ENCODE data around the gene AQP1.

The AQP1 gene

DNA sequence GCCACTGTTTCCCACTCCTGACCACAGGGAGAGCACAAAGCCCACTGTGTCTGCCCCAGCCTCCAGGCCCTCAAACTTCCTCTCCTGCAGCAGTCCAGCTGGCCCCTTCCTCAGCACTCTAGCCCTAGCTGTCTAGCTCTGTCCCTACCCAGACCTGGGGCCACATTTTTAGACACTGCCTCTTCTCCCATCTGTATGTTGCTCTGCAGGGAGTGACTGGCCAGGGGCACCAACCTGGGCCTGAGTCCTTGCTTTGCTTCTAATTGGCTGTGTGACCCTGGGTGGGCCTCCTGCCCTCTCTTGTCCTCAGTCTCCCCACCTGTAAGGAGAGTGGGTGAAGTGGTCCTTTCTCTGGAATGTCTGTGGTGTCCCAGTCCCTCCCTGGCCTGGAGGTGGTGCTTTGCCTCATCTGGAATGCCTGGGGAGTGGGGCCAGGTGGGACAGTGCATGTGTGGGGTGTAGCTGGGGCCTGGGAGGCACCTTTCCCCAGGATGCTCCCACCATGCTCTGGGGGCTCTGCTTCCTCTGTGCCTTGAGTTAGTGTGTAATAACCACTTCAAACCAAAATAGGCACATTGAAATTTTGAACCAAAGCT lies 25.1 kb downstream of the AQP1 start:
- no peak for DNase-seq (ENCODE audit: low read depth)

DNA sequence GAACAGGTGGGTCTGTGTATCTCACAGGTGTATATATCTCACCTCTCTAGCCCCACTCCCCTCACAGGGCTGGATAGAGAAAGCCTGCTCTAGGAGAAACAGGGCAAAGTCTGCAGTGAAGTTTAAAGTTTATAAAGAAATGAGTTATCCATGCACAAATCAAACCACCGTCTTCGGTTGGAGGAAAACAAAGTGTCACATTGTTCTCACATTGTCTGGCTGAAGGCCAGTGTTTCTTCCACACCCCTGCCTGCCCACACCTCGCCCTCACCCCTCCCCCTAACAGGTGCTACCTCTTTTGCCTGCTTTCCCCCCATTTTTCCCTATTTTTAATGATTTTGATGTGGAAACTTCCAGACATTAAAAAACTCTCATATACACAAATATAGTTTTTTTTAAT lies 25.8 kb downstream of the AQP1 start:
- no peak for DNase-seq (ENCODE audit: low read depth)

DNA sequence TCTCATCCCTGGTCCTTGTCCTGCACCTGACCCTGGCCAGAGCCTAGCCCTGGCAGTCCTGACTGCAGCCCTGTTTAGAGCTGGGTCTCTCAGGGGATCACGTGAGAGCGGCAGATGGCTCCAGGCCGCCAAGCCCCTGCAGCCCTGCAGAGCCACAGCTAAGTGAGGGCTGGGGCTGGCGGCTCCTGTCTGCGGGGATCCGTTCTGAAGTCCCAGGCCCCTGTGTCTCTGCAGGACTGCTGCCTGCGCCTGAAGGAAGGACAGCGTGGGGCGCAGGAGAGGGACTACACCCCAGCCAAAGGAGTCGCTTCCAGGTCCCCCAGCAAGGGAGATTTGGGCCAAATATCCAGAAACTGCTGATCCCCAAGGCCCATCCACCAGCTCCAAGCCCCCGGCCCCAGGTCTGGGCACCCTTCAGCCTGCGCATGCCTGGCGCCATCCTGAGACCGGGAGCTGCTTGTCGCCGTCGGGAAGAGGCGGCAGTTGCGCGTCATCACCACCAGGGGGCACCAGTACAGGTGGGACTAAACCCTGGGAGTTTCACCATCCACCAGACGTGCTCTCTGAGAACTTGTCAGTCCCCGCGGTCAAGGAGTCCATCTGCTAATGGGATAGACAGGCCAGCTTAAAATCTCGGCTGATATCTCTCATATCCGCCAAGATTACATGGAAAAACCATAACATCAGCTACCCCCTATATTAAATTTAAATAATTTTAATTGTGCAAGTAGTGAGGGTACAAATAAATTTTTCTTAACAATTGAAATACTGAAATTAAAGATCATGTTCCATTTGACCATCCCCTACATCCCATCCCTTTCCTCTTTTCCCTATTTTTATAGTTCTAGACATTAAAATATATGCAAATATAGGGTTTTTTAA lies 27.0 kb downstream of the AQP1 start:
- peak; percentile 48 for DNase-seq (ENCODE audit: low read depth)

DNA sequence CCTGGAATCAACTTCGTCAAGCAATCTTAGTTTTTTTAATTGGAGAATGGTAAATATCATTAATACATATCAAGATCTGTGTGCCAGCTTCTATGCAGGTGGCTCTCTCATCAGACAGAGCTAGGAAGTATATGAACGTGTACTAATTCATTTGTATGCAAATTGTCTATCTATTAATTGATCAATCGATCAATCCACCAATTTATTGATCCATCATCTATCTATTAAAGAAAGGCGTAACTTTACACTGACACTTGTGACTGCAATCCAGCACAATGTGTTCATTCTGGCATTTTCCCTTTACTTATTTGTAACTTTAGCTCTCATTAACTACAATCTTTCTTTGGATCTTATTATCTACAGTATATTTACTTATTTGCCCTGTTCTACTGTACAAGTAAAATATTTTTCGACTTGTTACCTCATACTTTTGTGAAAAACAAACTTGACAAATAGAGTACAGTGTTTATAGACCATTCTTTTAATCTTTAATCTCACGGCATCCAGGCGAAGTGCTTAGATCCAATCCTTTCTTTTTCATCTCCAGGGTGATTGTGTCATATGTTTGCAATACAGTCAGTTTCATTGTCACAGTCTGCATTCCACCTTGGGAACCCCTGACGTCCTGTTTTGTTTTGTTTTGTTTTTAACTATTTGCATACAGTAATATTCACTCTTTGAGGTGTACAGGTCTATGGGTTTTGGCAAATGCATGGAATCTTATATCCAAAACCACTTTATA lies 30.1 kb downstream of the AQP1 start:
- DNase-seq (ENCODE audit: low read depth): no peak

DNA sequence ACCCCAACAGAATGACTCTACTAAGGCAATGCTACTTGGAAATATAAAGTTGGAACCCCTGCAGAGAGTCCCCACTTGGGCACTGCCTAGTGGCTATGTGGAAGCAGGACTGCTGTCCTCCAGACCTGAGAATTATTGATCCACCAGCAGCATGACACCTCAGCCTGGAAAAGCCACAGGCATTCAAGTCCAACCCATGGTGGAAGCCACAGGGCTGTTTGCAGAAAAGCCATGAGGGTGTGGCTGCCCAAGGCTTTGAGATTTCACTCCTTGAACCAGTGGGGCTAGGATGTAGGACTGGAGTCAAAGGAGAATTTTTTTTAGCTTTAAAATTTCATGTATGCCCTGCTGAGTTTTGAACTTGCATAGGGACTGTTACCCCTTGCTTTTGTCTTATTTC lies 38.5 kb downstream of the AQP1 start:
- DNase-seq (ENCODE audit: low read depth): no peak

DNA sequence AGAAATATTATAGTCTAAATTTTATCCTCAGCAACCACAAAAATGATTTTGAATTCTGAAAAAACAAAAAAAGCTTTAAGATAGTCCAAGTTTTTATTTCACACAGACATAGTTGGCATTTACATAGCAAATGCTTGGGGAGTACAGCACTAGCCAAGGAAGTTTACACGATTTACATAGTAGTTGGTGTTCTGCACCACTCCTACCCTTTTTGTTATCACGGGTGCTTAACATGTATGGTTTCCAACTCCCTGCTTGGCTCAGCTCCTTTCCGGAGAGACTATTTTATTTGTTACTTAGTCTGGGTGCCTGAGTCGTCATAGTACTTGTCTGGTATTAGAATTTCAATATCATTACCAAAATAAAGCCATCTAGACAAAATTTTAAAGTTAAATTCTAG lies 43.3 kb downstream of the AQP1 start:
- no peak for DNase-seq (ENCODE audit: low read depth)

DNA sequence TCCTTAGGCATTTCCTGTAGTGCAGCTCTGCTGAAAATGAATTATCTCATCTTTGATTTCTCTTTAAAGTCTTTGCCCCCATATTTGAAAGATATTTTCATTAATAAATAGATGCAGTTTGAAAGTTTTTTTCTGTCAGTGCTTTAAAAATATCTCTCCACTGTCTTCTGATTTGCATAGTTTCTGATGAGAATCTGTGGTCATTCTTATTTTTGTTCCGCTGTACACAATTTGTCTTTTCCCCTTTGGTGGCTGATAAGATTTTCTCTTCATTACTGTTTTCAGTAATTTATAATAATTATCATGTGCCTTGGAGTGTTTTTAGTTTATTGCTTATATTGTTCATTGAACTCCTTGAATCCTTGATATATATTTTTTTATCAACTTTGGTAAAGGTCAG lies 45.1 kb downstream of the AQP1 start:
- DNase-seq (ENCODE audit: low read depth): no peak

DNA sequence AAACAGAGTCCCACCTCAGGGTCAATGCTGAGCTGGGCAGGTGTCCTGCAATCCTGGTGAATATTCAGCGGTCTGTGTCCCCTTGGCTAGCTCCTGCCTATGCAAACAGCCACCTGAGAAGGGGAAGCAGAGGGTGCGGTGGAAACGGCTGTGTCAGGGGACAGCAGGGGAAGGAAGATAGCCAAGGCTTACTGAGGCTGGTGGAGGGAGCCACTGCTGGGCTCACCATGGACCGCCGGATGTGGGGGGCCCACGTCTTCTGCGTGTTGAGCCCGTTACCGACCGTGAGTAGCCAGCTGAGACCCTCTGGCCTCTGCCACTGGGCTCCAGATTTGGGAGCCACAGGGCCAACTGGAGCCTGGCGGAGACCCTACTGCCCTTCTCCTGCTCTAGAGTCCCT lies 52.2 kb downstream of the AQP1 start, which contains the start of gene GHRHR:
GHRHR (plus strand) TSS at position 112 of the 400 bp plus-strand sequence; CDS start at position 228, 116 bp downstream.
- DNase-seq (ENCODE audit: low read depth): no peak

DNA sequence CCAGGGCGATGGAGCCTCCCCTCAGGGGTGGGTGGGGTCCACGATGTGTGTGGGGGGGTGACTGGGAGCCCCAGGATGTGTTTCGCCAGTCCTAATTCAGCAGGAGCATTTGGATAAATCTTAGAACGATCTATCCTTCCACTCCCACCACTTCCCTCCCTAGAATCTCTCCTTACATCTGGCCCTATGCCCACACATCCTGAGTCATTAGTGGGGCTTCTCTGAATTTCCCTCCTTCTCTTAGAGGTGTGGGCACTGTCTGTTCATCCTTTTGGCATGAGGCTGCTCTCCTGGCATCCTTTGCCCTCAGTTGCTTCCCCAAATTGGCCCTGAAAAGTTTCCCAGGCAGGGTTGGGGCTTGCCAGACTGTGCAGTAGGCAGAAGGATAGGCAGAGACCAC lies 53.7 kb downstream of the AQP1 start:
- no peak for DNase-seq (ENCODE audit: low read depth)

DNA sequence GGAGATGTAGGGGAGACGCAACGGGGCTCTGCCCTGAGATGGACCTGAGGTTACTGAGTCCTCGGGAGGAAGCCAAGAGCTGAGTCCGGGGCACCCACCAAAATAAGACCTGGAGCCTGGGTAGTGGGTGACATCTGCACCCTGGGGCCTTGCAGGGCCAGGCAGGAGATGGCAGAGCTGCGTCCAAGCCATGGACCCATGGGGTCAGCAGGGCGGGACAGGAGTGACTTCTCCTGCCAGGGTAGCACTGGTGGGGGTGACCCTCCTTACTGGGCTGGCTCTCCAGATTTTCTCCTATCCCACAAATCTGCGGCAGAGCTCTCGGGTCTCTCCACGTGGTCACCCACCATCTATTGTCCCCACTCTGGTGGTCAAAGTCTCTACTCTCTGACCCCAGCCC lies 54.2 kb downstream of the AQP1 start:
- no peak for DNase-seq (ENCODE audit: low read depth)

DNA sequence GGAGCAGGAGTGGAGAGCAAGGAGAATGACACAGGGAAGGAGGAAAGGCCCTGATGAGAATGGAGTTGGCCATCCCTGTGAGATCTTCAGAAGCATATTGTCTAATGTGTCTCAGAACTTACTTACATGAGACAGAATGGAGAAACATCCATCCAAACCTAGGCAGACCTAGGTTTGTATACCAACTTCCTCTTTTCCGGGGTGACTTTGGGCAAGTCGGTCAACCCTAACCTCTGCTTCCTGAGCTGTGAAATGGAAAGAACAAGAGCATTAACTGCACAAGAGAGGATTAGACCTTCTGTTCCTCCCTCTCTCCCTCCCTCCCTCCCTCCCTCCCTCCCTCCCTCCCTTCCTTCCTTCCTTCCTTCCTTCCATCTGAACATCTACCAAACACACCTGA lies 56.6 kb downstream of the AQP1 start:
- no peak for DNase-seq (ENCODE audit: low read depth)

DNA sequence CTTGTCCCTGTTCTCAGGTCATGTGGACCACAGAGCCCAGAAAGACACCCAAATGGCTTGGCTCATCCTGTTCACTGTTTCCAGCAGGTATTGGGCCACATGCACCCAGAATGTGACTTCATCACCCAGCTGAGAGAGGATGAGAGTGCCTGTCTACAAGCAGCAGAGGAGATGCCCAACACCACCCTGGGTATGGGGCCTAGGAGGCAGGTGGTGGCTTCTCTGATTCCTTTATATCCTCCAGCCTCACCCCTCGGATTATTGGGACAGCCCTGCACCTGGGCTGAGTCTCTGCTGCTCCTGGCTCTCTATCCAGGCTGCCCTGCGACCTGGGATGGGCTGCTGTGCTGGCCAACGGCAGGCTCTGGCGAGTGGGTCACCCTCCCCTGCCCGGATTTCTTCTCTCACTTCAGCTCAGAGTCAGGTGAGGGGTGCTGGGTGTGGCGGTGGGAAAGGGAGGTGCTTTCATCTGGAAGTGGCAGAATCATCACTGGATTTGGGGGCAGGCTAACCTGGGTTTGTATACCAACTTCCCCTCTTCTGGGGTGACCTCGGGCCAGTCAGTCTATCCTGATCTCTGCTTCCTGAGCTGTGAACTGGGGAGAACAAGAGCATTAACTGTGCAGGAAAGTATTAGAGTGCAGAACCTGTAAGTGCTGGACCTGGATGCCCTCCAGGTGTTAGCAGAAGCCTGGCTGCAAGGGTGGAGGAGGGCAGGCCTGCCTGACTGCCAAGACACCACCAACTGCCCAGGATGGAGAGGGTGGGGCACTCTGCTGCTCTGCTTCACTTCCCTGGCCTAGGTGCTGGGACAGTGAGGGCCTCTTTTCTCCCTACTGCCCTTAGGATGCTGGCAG lies 57.3 kb downstream of the AQP1 start:
- DNase-seq (ENCODE audit: low read depth): no peak

DNA sequence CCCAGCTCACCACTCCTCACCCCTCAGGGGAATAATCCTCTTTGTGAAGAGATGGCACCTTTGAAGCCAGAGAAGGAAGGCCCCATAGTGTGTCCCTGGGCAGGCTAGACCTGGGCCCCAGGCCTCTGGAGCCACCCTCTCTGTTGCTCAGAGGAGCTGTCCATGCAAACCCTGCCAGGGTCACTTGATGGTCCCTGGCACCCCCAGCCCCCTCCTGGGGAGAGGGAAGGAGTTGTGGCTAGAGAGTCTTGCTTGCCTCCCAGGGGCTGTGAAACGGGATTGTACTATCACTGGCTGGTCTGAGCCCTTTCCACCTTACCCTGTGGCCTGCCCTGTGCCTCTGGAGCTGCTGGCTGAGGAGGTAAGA lies 57.9 kb downstream of the AQP1 start:
- DNase-seq (ENCODE audit: low read depth): no peak

DNA sequence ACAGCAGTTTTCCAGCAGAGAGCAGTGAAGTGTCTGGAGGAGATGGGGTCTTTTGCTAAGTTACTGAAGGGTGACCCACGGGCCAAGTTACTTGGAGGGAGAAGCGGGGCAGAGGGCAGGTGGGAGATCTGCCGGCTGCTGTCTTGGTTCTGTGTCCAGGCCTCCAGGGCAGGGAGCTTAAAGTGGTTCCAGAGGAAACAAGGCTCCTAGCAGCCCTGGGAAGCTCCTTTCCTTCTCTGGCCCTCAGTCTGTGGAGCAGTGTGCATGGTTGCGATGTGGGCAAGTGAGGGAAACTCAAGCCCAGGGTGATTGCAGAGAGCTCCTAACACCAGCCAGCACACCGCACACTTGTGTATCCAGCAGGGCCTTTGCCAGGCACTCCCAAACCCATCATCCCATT lies 58.4 kb downstream of the AQP1 start:
- no peak for DNase-seq (ENCODE audit: low read depth)

DNA sequence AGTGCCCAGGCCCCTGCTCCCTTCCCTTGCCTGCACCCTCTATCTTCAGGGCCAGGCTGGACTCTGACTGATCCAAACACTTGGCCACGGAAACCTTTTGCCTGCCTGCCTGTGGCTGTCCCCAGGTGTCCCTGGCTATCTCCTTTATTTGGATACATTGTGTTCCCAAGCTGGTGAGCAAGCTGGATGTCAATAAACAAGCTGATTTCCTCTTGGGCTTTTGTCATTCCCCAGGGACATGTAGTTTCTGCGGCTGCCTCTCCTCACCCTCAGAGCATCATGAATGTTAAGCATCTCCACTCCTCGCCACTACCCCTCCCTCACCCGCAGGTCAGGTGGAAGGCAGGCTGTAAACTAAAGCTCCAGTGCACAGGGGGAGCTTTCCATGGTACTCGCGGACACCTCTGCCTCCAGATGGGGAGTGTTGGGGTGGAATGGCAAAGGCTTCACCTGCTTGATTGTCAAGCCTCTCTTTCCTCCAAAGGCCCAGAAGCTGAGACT lies 59.0 kb downstream of the AQP1 start:
- no peak for DNase-seq (ENCODE audit: low read depth)

DNA sequence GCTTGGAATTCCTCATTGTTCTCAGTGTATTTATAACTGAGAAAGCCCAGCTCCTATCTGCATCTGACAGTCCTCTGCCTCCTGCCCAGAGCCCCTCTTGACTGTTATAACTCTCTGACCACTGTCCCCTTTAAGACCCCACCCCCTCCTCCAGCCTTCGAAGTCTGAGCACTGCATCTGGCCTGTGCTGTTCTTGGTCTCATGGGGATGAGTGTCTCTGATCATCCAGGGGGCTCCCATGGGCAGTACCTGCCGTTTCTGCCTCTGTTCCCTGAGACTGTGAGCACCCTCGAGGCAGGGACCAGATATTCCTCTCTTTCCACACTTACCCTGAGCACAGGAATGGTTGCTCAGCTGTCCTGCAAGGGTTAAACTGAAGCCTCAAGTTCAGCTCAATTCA lies 59.8 kb downstream of the AQP1 start:
- no peak for DNase-seq (ENCODE audit: low read depth)

DNA sequence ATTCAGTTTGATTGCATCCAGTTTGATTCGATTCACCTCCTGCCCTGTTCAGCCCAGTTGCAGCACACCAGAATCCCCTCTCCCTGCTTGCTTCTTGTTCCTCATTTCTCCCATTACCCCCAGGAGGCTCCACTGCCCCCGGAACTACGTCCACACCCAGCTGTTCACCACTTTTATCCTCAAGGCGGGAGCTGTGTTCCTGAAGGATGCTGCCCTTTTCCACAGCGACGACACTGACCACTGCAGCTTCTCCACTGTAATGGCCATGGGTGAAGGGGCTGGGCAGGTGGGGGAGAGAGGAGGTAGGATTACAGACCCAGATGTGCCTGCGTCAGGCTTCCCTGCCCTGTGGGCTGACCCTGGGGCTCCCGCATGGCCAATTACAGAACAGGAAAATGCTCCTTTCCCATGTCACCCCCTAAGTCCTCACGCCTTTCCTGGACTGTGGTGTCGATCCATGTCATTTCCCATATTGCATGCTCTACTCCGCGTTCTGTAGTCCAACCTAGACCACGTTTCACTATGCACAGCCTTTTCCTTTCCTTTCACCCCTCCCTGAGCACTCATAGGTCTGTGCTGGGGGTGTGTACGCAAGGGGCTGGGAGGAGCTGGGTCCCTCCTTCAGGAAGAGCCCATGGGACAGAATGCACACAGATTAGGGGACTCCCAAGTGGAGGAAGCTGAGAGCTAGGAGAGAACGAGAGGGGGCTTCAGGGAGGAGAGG lies 60.3 kb downstream of the AQP1 start:
- DNase-seq (ENCODE audit: low read depth): no peak

DNA sequence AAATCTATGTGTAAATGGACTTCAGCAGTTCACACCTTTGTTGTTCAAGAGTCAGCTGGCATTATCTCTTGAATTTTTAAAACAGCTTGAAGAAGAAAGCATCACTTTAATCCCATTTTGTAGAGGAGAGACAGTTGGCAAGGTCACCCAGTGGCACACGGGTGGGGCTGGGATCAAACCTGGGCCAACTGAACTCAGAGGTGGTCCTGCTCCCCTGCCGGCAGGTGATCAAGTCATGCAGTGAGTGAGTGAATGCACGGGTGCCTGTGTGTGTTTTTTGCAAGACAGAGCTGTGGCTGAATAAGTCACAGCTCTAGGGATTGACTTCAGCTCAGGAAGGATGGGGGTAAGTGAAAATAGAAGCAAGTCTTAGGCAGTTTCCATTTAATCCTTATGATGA lies 61.6 kb downstream of the AQP1 start:
- no peak for DNase-seq (ENCODE audit: low read depth)

DNA sequence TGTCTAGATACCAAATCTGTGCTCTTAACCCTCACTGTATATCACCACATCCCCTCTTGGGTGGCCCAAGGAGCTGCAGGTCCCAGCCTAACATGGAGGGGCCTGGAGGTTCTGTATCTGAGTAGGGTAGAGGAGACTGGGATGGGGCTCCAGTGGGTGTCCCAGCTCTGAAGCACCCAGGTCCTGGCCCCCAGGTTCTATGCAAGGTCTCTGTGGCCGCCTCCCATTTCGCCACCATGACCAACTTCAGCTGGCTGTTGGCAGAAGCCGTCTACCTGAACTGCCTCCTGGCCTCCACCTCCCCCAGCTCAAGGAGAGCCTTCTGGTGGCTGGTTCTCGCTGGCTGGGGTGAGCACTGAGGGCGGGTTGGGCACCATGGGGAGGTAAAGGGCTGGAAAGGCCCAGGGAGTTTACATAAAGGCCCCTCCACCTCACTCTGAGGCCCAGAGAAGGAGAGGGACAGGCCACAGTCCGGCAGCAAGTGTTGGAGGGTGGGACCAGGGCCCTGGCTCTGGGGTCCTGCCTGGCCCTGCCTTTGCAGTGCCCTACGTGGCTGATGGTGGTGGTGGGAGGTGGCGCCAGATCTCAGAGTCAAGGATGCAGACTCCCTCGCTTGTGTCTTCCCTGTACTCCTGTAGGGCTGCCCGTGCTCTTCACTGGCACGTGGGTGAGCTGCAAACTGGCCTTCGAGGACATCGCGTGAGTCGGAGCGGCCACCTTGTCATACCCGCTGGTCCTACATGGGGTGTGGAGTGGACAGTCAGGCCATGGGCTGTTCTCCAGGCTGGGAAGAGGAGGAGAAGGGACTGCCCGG lies 62.3 kb downstream of the AQP1 start:
- no peak for DNase-seq (ENCODE audit: low read depth)

DNA sequence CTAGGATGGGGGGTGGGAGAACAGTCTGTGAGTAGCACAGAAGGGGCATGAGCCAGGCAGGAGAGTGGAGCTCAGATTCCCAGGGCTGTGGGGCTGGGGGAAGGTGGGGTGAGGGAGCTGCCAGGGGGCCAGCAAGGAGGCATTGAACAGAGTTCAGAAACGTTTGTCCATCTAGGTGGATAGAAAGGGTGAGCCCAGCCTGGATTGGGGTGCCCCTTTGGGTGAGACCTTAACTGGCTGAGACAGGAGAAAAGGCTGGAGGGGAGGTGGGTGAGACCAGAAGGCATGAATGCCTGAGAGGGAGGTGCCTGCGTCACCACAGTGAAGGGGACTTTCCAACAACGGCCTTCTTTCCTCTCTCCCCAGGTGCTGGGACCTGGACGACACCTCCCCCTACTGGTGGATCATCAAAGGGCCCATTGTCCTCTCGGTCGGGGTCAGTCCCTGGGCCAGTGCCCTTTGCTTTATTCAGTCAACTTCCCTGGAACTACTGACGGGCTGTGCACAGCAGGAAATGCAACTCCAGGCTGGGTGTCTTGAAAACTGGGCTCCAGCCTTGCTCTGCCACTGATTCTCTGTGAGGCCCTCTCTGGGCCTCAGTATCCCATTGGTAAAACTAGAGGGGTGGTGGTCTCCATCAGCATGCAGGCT lies 63.1 kb downstream of the AQP1 start:
- peak; percentile 16 for DNase-seq (ENCODE audit: low read depth)

Measured in activated T-cell treated with anti-CD3 and anti-CD28 coated beads for 24 hours (primary cell).